NCI-H2196 treated with DMSO at 0.1 percent for 48 hours (cell line): ENCODE measurements around the gene LGALS3BP.
A peak's percentile ranks its signal among the peaks of the same experiment; 100 is the strongest.
"Not testable (repeated sequence)": the region's sequence is repeated elsewhere in the genome, so short reads cannot be mapped to it uniquely, and the experiment has no call there.

Source experiments
- DNase-seq: peaks from one replicate; lab custom pipeline; 2025; ENCODE audit not compliant: unreplicated experiment; lab: John Stamatoyannopoulos, UW

The LGALS3BP gene

GRCh38 chr17:78979780-78980623 lies at the start of gene LGALS3BP:
LGALS3BP (minus strand) TSS chr17:78979923; CDS start chr17:78977191, 2,732 bp downstream.
- DNase-seq: peak; percentile 99

GRCh38 chr17:79028496-79029326 lies 49.0 kb upstream of the LGALS3BP start:
- DNase-seq: no peak

DNA sequence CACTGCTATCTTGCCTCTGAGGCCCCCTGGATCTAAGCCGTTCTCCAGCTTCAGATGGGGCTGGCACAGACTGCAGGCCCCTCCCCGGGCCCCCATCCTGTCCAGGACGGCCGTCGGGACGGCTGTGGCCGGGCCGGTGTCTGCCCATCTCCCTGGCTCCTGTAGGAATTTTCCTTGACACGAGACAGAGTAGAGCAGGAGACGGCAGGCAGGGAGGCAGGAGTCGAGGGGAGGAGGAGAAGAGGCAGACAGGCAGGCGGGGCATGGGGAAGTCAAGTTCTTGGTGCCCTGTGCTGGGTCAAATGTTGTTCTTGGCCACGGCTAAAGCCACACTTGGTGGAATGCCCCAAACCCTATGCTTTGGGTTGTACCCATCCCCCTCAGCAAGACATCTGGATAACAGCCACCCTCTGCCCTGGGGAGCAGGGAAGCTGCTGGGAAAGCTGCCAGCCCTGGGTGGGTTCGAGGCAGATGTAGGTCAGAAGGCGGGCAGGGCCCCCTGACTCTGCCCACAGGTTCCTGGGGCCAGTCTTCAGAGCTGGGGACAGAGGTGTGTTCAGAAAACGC lies 48.3 kb upstream of the LGALS3BP start:
- no peak for DNase-seq

DNA sequence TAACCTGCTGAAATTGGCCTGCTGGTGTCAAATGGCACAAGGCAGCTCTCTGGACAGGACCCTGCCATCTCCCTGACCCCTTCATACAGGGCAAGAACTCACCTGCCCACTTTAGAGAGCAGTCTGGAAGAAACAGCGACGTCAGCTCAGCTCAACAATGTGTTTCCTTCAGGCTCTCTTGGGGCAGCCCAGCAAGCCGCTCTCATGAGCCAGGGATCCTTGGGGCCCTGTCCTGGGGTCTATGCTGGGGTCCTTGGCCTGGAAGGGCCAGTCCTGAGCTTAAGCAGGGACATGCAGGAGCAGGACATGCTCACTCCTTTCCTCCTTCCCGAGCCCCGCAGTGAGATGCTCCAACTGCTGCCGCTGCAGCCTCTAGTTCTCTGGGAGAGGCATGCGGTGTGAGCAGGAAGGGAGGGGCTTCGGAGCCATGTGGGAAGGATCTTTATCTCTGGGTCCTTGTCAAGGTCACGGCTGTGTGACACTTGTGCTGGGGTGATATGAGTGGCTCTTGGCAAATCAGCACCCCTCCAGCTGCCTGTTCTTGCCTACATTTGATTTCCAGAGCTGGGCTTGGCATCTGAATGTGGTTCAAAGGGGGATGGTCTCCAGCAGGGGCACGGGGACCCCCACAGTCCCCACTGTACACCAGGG lies 47.7 kb upstream of the LGALS3BP start:
- no peak for DNase-seq

DNA sequence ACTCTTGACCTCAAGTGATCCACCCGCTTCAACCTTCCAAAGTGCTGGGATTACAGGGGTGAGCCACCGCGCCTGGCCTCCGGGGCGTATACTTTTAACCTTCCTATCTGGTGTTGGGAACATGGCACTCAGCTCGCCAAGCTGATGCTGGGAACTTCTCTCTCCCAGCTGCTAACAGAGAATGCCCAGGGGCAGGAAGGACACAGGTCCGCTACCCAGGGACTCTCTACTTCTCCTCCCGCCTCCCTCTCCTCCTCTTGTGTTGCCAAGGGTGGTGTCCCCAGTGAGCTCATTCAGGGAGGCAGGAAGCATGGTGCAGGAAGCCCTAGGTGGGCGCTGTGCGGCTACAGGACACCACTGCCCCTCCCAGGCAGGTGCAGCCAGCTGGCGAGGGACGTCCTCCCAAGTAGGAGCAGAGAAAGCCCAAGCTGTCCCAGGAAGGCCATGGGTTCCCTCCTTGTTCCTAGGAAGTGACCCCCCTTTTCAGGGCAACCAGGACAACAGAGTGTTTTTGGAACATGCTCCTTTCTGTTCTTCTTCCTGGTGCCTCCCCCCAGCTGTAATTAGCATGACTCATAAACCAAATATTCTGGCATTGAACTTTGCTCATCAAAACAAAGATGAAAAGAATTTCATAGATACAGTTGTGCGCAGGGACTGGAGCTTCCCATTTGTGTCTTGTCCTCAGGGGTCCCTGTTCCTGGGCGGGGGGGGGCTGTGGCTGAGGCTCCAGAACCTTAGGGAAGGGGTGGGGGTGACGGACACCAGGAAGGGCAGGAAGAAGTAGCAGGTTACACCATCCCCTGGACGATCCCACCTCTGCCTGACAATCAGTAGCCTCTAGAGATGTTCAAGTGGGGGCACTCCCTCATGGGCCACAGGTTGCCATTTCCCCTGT lies 46.9 kb upstream of the LGALS3BP start:
- peak; percentile 79 for DNase-seq

GRCh38 chr17:79024901-79025737 lies 45.4 kb upstream of the LGALS3BP start:
- no peak for DNase-seq

DNA sequence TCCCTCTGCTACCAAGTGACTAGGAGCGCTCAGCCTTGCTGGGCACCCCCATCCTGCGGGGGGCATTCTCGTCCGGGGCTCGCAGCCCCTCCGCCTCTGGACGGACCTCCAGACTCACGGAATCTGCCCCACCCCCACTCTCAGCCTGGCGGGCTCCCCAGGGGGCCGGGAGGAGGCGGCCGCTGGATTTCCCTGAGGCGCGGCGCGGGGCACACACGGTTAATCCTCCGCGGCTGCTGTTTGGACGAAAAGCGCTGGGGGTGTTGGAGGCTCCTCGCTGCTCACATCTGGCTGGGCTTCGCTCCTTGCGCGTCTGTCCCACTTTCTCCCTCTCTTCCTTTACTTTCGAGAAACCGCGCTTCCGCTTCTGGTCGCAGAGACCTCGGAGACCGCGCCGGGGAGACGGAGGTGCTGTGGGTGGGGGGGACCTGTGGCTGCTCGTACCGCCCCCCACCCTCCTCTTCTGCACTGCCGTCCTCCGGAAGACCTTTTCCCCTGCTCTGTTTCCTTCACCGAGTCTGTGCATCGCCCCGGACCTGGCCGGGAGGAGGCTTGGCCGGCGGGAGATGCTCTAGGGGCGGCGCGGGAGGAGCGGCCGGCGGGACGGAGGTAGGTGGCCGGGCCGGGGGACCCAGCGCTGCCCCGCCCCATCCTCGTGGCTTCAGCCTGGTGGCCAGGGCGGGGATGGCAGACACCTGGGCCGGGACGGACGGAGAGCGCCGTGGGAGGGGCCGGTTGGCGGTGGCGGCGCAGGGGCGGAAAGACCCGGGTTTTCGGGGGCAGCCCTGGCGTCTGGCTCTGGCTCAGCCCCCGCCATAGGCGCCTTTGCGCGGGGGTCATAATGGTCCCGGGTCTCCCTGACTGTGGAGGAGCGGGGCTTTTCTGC lies 44.4 kb upstream of the LGALS3BP start, which contains the start of gene C1QTNF1:
TSS of gene C1QTNF1 (plus strand) at position 284 of the 886 bp plus-strand sequence. CDS start 19,800 bp downstream, outside the sequence.
- DNase-seq: no peak

- DNase-seq: no peak
These were observed 43.5 kb upstream of the LGALS3BP start for GRCh38 chr17:79023180-79023705.

DNA sequence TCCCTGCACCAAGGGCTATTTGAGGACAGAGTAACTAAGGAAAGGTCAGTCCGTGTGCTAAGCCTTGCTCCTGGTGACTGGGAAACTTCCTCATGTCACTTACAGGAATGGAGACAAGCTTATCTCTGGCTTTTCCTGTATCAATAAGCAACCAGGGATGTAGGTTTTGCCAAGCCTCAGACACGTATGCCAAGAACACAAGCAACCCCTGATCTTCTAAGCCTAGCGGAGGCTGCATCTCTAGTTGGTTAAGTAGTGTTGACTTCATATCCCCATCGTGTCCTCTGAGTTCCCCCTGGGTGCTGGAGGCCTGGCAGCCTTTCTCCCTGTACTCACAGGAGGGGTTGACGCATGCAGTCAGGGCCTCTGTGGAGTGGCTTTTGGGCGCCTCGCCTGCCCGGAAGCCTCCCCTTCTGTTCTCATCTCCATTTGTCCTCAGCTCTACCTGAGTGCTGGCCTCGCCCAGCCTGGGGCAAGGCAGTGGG lies 42.8 kb upstream of the LGALS3BP start:
- DNase-seq: no peak

GRCh38 chr17:79021929-79022328 lies 42.2 kb upstream of the LGALS3BP start:
- DNase-seq: not testable (repeated sequence)

DNA sequence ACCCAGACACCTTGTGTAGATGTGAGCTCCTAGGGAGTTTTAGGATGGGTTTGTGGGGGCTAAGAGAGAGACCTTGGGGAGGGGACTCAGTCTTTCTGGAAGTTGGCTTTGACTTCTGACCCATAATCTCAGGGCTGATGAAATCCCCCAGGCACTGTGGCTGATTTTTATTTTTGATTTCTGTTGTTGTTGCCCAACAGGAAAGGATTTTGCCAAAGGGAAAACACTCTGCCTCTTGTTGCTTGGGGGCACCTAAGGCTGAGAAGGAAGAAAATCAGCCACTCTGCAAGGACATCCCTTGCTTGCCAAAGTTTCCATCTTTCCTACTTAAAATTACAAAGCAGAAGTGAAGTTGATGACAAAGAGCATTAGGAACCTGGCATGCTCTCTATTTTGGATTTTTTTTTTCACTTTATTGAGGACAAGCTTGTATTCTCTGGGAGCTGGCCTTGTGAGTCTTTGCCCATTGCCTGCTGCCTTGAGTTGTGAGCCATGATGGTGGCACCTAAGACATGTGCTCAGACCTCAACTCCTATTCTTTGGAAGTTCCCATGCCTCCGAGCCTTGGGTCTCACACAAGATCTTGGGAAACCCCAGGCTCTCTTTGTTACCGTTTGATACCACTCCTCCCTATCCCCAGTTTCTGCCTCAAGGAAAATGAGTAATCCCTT lies 41.0 kb upstream of the LGALS3BP start:
- DNase-seq: no peak

DNA sequence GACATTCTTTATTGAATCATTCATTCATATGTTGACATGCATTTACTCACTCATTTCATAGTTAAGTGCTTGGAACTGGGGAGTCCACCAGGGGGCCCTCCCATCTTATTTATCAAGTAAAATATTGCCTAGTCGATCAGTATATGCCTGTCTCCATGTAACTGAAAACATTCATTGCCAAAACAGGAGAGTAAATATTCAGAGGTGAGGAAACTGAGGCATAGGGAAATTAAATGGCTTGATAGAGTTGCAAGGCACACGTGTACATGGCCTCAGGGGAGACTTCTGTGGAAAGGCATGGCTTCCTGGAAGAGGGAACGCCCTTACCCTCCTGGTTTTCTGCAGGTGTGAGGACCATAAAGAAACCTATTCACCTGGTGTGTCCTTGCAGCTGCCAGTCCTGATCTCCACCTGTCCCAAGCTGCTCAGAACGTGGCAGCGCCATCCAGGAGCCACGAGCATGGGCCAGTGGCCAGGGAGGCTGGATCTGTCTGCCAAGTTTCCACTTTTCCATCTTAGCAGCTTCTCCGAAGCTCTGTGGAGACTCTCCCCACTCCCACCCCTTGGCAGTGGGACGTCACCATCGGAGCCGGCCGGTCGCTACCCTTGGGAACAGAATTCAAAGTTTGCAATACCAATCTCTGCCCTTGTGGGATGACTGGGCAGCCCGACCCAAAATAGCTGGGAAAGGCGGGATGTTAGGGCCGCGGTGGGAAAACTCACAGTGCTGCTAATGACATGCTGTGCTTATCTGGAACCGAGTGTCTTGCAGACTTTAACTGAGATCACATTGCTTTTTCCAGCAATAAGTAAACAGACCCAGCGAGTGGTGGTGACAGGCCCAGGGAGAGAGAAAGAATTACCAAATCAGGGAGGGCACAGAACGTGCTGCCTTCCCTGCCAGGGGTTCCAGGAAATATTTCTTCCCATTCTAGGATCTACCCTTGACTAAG lies 40.2 kb upstream of the LGALS3BP start:
- peak; percentile 72 for DNase-seq

DNA sequence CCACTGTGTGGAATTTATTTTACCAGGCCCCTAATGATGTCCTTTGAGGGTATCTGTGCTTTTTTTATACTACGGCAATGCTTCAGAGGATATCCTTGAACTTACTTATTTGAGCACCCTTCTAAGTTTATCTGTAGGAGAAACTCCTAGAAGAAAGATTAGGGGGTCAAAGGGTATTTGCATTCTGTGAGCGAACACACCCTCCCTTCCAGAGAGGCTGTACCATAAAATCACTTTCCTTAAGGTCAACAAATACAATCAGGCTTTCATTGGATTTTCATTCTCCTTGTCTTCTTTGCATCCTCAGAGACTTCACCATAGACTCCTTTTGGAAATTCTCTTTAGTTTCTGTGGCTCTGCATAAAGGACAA lies 39.5 kb upstream of the LGALS3BP start:
- DNase-seq: no peak

- DNase-seq: no peak
These were observed 38.6 kb upstream of the LGALS3BP start for GRCh38 chr17:79018370-79018695.

DNA sequence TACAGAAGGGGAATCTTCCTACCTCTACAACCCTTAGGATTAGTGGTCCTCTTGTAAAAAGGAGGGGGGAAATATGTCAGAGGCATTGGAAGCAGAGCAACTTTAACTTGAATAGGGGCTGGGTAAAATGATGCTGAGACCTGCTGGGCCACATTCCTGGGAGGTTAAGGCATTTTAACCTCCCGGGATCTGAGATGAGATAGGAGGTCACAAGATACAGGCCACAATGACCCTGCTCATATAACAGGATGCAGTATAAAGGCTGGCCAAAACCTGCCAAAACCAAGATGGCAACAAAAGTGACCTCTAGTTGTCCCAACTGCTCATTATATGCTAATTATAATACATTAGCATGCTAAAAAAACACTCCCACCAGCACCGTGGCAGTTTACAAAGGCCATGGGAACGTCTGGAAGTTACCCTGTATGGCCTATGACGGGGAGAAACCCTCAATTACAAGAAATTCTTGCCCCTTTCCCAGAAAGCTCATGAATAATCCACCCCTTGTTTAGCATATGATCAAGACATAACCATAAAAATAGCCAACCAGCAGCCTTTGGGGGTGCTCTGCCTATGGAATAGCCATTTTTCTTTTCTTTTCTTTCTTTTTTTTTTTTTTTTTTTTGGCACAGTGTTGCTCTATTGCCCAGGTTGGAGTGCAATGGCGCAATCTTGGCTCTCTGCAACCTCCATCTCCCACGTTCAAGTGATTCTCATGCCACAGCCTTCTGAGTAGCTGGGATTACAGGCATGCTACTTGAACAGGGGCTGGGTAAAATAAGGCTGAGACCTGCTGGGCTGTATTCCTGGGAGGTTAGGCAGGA lies 38.0 kb upstream of the LGALS3BP start:
- no peak for DNase-seq
